Spleen (tissue), 11 donors: Measurements from ENCODE around the gene CHST13. TPM values are rescaled to one million over a fixed set of nuclear protein-coding genes. Genes with fewer than 3 reads are reported as not detected.

Experiments used
- DNase-seq: peaks from one replicate; pipeline ENCODE4 v3.0.0-alpha.2; 2020
- H3K27ac ChIP-seq, 8 donors: fragments of 200-600 bp; sonication (generic) in 7 of 8; 1 replicate in 4 of 8; 2 replicates in 4 of 8; pipeline versions ENCODE4 v1.5.0 to v1.8.0; 2016 to 2021; ENCODE audit warnings: inconsistent platforms in 4 of 8, mild to moderate bottlenecking in 4 of 8, moderate library complexity in 1 of 8
- H3K27me3 ChIP-seq, 7 donors: fragments of 200-600 bp; sonication (generic) in 6 of 7; replicated peaks in 1 of 7; 1 replicate in 4 of 7; 2 replicates in 3 of 7; pipeline versions ENCODE4 v1.5.0 to v1.8.0; 2016 to 2021; ENCODE audit warnings: inconsistent platforms in 3 of 7, mild to moderate bottlenecking in 1 of 7
- H3K36me3 ChIP-seq, 6 donors: fragments of 200-600 bp; sonication (generic) in 5 of 6; 1 replicate in 4 of 6; 2 replicates in 2 of 6; pipeline versions ENCODE4 v1.5.0 to v1.8.0; 2016 to 2021; ENCODE audit warnings: inconsistent platforms in 2 of 6
- H3K4me1 ChIP-seq, 6 donors: fragments of 200-600 bp; sonication (generic) in 5 of 6; 1 replicate in 3 of 6; 2 replicates in 3 of 6; pipeline versions ENCODE4 v1.5.0 to v1.8.0; 2016 to 2021; ENCODE audit warnings: inconsistent platforms in 3 of 6
- H3K4me3 ChIP-seq, 8 donors: fragments of 200-600 bp; sonication (generic) in 7 of 8; 1 replicate in 4 of 8; 2 replicates in 4 of 8; pipeline versions ENCODE4 v1.5.0 to v1.8.0; 2016 to 2021; ENCODE audit warnings: inconsistent platforms in 4 of 8, mild to moderate bottlenecking in 4 of 8, moderate library complexity in 2 of 8
- H3K9me3 ChIP-seq, 8 donors: fragments of 200-600 bp; sonication (generic) in 7 of 8; 1 replicate in 4 of 8; 2 replicates in 4 of 8; pipeline versions ENCODE4 v1.5.0 to v1.8.0; 2016 to 2021; ENCODE audit warnings: inconsistent platforms in 4 of 8
- POLR2A ChIP-seq, 3 donors: fragments of 450-650 bp; IDR thresholded peaks; one replicate each; pipeline ENCODE4 v1.5.1; 2017; ENCODE audit warnings: antibody characterized with exemption in 3 of 3, mild to moderate bottlenecking in 1 of 3
- POLR2AphosphoS5 ChIP-seq, 3 donors: sonication (generic); formaldehyde crosslinking; IDR thresholded peaks; one replicate each; pipeline ENCODE4 v1.5.1; 2017; ENCODE audit warnings: antibody characterized with exemption in 3 of 3
- WGBS, 5 donors: extraction: QIAGEN DNeasy Blood & Tissue Kit in 3 of 5; methylation state at CpG; one replicate each; pipeline versions ENCODE4 v1.1.5 to v1.1.7; 2013 to 2018; 5-methylcytosine and 5-hydroxymethylcytosine counted together
- intact Hi-C: fragments of 100-400 bp; cut with DNase I; formaldehyde crosslinking; loops from one replicate; pipeline ENCODE4 v1.15.0; 2023; ENCODE audit warnings: low total_unique reads
- polyA plus RNA-seq, 3 donors: library from polyadenylated mRNA; stranded (reverse); fragments of 200-250 nt; gene quantifications; one replicate each; pipeline ENCODE4 v1.2.1, GENCODE V29; 2013
- total RNA-seq, 7 donors: library from RNA; depleted of rRNA in 3 of 7; stranded (reverse); fragments of >200 nt in 3 of 7; fragmentation: NEBNext Ultra II Directional in 4 of 7; extraction: Animal tissue kit (Norgen Biotek cat#: 25700) in 4 of 7; gene quantifications; one replicate each; pipeline versions ENCODE4 v1.1.0 to v1.2.1, GENCODE V29; 2016 to 2021
- TF ChIP-seq, protein P1 (sequence below), 11 experiments: fragments of 200-600 bp in 7 of 11; fragments of 450-650 bp in 4 of 11; sonication (generic) in 4 of 11; IDR thresholded peaks in 8 of 11; conservative IDR thresholded peaks in 3 of 11; 1 replicate in 7 of 11; 2 replicates in 4 of 11; pipeline versions ENCODE4 v1.4.0 to v1.8.0; 2016 to 2021; ENCODE audit warnings: antibody characterized with exemption in 11 of 11, inconsistent platforms in 4 of 11, mild to moderate bottlenecking in 1 of 11
- donor health status: healthy with polysubstance abuse.
- donor health status: DM: no; HTN: no; CAD: no; lungs with moderate emphysema.
- donor health status: DM: no; HTN: no; CAD: no.
- donor health status: Bipolar disorder and iron deficiency.
- donor health status: healthy.
- donor health status: DM: no; HTN: no; CAD: no.
- donor health status: DM: yes; HTN: yes; CAD: no.

Gene CHST13
- total and polyA plus RNA-seq, 10 donors = 0.26 to 11.2 (median 2.9) TPM

DNA sequence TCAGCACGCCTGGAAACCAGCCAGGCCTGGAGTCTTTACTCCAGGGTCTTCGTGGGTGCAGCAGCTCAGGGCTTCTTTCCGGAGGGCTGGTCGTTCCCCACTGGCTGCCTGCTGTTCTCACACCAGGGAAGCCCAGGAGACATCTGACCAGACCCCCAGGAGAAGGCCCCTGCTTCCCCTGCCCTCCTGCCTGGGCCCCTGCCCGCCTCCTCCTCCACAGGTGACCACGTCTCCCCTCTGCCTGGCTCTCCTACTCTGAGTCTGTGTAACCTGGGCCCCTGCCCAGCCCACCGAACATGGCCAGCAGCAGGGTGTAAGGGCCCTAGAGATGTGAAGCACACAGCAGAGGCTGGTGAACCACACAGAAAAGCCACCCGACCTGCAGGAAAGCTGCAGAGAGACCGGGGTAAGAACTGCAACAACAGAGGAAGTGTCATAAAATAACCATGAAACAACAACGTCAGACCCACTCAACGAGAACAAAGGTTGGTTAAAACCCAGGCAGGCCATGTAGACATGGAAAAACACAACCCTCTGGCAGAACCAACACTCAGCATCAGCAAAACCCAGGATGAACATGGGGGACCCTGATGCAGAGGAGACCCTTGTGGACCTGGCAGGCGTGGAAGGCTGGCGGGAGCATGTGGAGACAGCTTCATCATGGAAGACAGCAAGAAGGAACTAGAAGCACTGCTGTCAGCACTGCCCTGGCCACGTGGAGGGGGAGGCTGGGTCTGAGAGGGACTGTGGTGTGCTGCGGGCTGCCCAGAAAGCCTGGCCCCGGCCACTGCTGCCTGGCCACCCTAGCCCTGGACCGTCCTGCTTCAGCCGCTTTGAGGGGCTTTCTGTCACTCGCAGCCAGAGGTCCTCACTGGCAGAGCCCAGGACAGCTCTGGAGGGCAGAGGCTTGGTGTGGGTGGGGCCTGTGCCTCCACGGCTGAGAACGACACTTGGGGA, 26.8 kb upstream of the CHST13 start:
- 62 to 71% (median 67%) methylated on average over 14 to 21 of the region's 21 CpGs for WGBS, 5 donors
- intact Hi-C loops = no loop called here
- Histone ChIP-seq H3K4me3 (no peak overlapping the region), H3K36me3 (no peaks in the 10 kb centered on the region), H3K9me3 (no peaks in the 10 kb centered on the region), H3K4me1 (no peaks in the 10 kb centered on the region), H3K27ac (peak overlapping the region in 1 of 8 donors; percentile 34), H3K27me3 (no peaks in the 10 kb centered on the region)
- DNase-seq = peak; percentile 66
- no peak for TF ChIP-seq POLR2AphosphoS5 (IDR thresholded peaks at IDR 0.05)
- no peak for TF ChIP-seq POLR2A (IDR thresholded peaks at IDR 0.05)
- TF ChIP-seq, protein P1, sequence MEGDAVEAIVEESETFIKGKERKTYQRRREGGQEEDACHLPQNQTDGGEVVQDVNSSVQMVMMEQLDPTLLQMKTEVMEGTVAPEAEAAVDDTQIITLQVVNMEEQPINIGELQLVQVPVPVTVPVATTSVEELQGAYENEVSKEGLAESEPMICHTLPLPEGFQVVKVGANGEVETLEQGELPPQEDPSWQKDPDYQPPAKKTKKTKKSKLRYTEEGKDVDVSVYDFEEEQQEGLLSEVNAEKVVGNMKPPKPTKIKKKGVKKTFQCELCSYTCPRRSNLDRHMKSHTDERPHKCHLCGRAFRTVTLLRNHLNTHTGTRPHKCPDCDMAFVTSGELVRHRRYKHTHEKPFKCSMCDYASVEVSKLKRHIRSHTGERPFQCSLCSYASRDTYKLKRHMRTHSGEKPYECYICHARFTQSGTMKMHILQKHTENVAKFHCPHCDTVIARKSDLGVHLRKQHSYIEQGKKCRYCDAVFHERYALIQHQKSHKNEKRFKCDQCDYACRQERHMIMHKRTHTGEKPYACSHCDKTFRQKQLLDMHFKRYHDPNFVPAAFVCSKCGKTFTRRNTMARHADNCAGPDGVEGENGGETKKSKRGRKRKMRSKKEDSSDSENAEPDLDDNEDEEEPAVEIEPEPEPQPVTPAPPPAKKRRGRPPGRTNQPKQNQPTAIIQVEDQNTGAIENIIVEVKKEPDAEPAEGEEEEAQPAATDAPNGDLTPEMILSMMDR (IDR thresholded peaks at IDR 0.05 in 8 of 11, conservative IDR thresholded peaks at IDR 0.05 in 3 of 11) = no peak

DNA sequence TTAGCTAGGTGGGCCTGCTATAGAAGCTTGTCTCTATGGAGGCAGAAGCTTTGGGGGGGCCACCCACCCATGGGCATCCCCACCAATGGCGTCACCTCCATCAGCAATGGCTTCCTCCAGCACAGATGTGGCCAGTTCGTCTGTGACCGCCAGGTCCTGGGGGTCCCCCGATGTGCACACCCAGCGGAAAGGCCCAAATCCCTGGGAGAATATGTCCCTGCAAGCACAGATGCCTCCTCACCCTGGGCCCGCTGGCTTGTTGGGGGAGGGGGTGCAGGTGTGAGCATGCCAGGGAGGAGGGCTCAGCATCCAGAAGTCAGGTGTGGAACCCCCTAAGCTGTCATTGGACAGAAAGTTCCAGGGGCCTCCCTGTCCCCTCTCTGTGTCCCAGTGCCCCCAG, 26.0 kb upstream of the CHST13 start:
- Histone ChIP-seq H3K36me3 (no peaks in the 10 kb centered on the region), H3K4me3 (no peak overlapping the region), H3K27me3 (no peaks in the 10 kb centered on the region), H3K4me1 (no peaks in the 10 kb centered on the region), H3K9me3 (no peaks in the 10 kb centered on the region), H3K27ac (no peak overlapping the region)
- WGBS, 5 donors = 94 to 100% (median 95%) methylated on average over 4 to 6 of the region's 6 CpGs
- DNase-seq = no peak
- intact Hi-C loops = no loop called here
- TF ChIP-seq POLR2A (IDR thresholded peaks at IDR 0.05) (no peak), POLR2AphosphoS5 (IDR thresholded peaks at IDR 0.05) (no peak)
- TF ChIP-seq, protein P1 (IDR thresholded peaks at IDR 0.05 in 8 of 11, conservative IDR thresholded peaks at IDR 0.05 in 3 of 11) = no peak

DNA sequence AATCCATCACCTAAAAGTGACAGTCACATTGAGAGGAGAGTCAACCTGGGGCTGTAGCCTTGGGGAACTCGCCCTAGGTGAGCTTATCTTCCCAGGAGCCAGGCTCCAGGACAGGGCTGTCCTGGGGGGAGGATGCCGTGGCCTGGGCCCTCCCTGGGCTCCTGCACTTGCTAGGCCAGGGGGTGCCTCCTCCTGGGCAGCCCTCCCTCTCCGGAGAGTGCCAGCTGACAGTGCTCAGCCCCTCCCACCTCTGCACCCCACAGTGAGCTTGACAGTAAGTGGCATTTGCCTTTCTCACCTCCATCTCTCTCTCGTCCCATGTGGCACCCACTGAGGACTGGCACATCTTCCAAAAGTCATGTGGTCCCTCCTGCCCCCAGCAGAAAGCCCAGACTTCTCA, 25.5 kb upstream of the CHST13 start:
- Histone ChIP-seq H3K4me3 (no peak overlapping the region), H3K27me3 (no peaks in the 10 kb centered on the region), H3K9me3 (no peaks in the 10 kb centered on the region), H3K4me1 (no peaks in the 10 kb centered on the region), H3K36me3 (no peaks in the 10 kb centered on the region), H3K27ac (no peak overlapping the region)
- DNase-seq = no peak
- TF ChIP-seq POLR2AphosphoS5 (IDR thresholded peaks at IDR 0.05) = no peak
- no peak for TF ChIP-seq POLR2A (IDR thresholded peaks at IDR 0.05)
- TF ChIP-seq, protein P1 (IDR thresholded peaks at IDR 0.05 in 8 of 11, conservative IDR thresholded peaks at IDR 0.05 in 3 of 11) = no peak
- intact Hi-C loops = no loop called here
- WGBS, 5 donors = 67 to 96% (median 76%) methylated on average over 2 to 4 of the region's 4 CpGs

DNA sequence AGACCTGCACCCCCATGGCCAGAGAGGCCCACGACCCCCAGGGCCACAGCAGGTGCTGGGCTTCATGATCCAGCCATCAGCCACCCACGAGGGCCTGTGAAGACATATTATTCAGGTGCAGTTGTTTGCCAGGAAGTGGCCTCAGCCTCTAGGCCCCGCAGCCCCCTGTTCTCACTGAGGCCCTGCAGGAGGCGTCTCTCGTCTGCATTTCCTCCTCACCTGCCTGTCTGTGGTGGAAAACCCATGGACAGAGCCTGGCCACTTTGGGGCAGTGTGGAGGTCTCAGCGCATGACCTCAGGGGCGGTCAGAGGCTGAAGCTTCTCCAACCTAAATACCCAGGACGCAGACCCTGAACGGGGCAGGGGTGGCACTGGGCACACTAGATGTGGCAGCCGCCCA, 25.0 kb upstream of the CHST13 start:
- Histone ChIP-seq H3K27ac (no peak overlapping the region), H3K9me3 (no peaks in the 10 kb centered on the region), H3K4me3 (no peak overlapping the region), H3K36me3 (no peaks in the 10 kb centered on the region), H3K27me3 (no peaks in the 10 kb centered on the region), H3K4me1 (no peaks in the 10 kb centered on the region)
- WGBS, 5 donors = 53 to 63% (median 62%) methylated on average over 9 to 10 of the region's 10 CpGs
- TF ChIP-seq POLR2A (IDR thresholded peaks at IDR 0.05) = no peak
- TF ChIP-seq, protein P1 (IDR thresholded peaks at IDR 0.05 in 8 of 11, conservative IDR thresholded peaks at IDR 0.05 in 3 of 11) = no peak
- no peak for TF ChIP-seq POLR2AphosphoS5 (IDR thresholded peaks at IDR 0.05)
- peak; percentile 66 for DNase-seq
- intact Hi-C loops = no loop called here
